Subcutaneous abdominal adipose tissue (tissue), 5 donors: Measurements from ENCODE around the gene NUP93.

ENCODE experiments used
- H3K27ac ChIP-seq: one replicate; pipeline ENCODE4 v1.7.0; 2013; ENCODE audit warnings: low read depth, mild to moderate bottlenecking, inconsistent platforms, low read length, moderate library complexity
- H3K27me3 ChIP-seq, 5 donors: one replicate each; pipeline ENCODE4 v1.7.0; 2013; ENCODE audit warnings: low read length in 5 of 5, inconsistent platforms in 1 of 5; ENCODE audit not compliant: control insufficient read depth in 5 of 5, insufficient read depth in 4 of 5
- H3K36me3 ChIP-seq, 5 donors: one replicate each; pipeline ENCODE4 v1.7.0; 2013; ENCODE audit warnings: low read length in 5 of 5; ENCODE audit not compliant: control insufficient read depth in 5 of 5, insufficient read depth in 5 of 5
- H3K4me1 ChIP-seq, 5 donors: one replicate each; pipeline ENCODE4 v1.7.0; 2013; ENCODE audit warnings: low read length in 5 of 5, mild to moderate bottlenecking in 3 of 5, moderate library complexity in 1 of 5; ENCODE audit not compliant: control insufficient read depth in 5 of 5, insufficient read depth in 5 of 5
- H3K4me3 ChIP-seq, 5 donors: one replicate each; pipeline ENCODE4 v1.7.0; 2013; ENCODE audit warnings: low read length in 5 of 5, low read depth in 1 of 5
- H3K9ac ChIP-seq, 5 donors: one replicate each; pipeline ENCODE4 v1.7.0; 2013; ENCODE audit warnings: low read length in 5 of 5, mild to moderate bottlenecking in 4 of 5, moderate library complexity in 3 of 5
- H3K9me3 ChIP-seq, 5 donors: one replicate each; pipeline ENCODE4 v1.7.0; 2013; ENCODE audit warnings: low read length in 5 of 5; ENCODE audit not compliant: control insufficient read depth in 5 of 5
- donor health status: healthy.
- donor health status: healthy.
- donor health status: healthy.
- donor health status: healthy.
- donor health status: healthy.

The NUP93 gene

GRCh38 chr16:56773532-56773931, 43.6 kb downstream of the NUP93 start:
- H3K9me3 ChIP-seq, result no peaks in the 10 kb centered on the region

GRCh38 chr16:56774016-56774680, 44.2 kb downstream of the NUP93 start:
- Histone ChIP-seq H3K27ac (no peak overlapping the region), H3K9me3 (no peaks in the 10 kb centered on the region), H3K27me3 (no peaks in the 10 kb centered on the region), H3K9ac (no peak overlapping the region), H3K36me3 (no peaks in the 10 kb centered on the region), H3K4me3 (no peak overlapping the region), H3K4me1 (peaks cover 0 to 21% (median 6%) of the 10 kb centered on the region in 5 donors)

More at GRCh38 chr16:56773532-56773931, 43.6 kb downstream of the NUP93 start:
- H3K9ac ChIP-seq, result no peak overlapping the region
- H3K27me3 ChIP-seq, result no peaks in the 10 kb centered on the region
- no peaks in the 10 kb centered on the region for H3K36me3 ChIP-seq
- no peak overlapping the region for H3K4me3 ChIP-seq
- no peak overlapping the region for H3K27ac ChIP-seq
- H3K4me1 ChIP-seq, result peaks cover 0 to 22% (median 6%) of the 10 kb centered on the region in 5 donors

- Histone ChIP-seq H3K36me3 (no peaks in the 10 kb centered on the region), H3K27me3 (no peaks in the 10 kb centered on the region)
Observed at GRCh38 chr16:56775162-56775561, 45.2 kb downstream of the NUP93 start.

GRCh38 chr16:56776562-56776961, 46.6 kb downstream of the NUP93 start:
- no peaks in the 10 kb centered on the region for H3K9me3 ChIP-seq
- no peak overlapping the region for H3K4me3 ChIP-seq
- peaks cover 0 to 10% (median 6%) of the 10 kb centered on the region in 5 donors for H3K4me1 ChIP-seq
- H3K27ac ChIP-seq, result no peak overlapping the region
- no peaks in the 10 kb centered on the region for H3K36me3 ChIP-seq
- no peak overlapping the region for H3K9ac ChIP-seq
- no peaks in the 10 kb centered on the region for H3K27me3 ChIP-seq

More at GRCh38 chr16:56775162-56775561, 45.2 kb downstream of the NUP93 start:
- Histone ChIP-seq H3K9me3 (no peaks in the 10 kb centered on the region), H3K4me1 (peaks cover 0 to 11% (median 6%) of the 10 kb centered on the region in 5 donors), H3K4me3 (no peak overlapping the region), H3K9ac (no peak overlapping the region), H3K27ac (no peak overlapping the region)

GRCh38 chr16:56777001-56777400, 47.1 kb downstream of the NUP93 start:
- Histone ChIP-seq H3K36me3 (no peaks in the 10 kb centered on the region), H3K27me3 (no peaks in the 10 kb centered on the region), H3K4me3 (no peak overlapping the region), H3K4me1 (peaks cover 0 to 10% (median 6%) of the 10 kb centered on the region in 5 donors), H3K9ac (no peak overlapping the region), H3K9me3 (no peaks in the 10 kb centered on the region), H3K27ac (no peak overlapping the region)

- Histone ChIP-seq H3K27ac (no peak overlapping the region), H3K4me1 (peaks cover 0 to 10% (median 6%) of the 10 kb centered on the region in 5 donors), H3K9ac (no peak overlapping the region)
Observed at GRCh38 chr16:56777482-56777881, 47.6 kb downstream of the NUP93 start.

GRCh38 chr16:56779906-56780305, 50.0 kb downstream of the NUP93 start:
- Histone ChIP-seq H3K27ac (no peak overlapping the region), H3K4me3 (no peak overlapping the region), H3K9me3 (no peaks in the 10 kb centered on the region), H3K36me3 (no peaks in the 10 kb centered on the region), H3K4me1 (peaks cover 0 to 10% (median 6%) of the 10 kb centered on the region in 5 donors), H3K27me3 (no peaks in the 10 kb centered on the region), H3K9ac (no peak overlapping the region)

More at GRCh38 chr16:56777482-56777881, 47.6 kb downstream of the NUP93 start:
- Histone ChIP-seq H3K36me3 (no peaks in the 10 kb centered on the region), H3K27me3 (no peaks in the 10 kb centered on the region), H3K4me3 (no peak overlapping the region), H3K9me3 (no peaks in the 10 kb centered on the region)

- H3K27me3 ChIP-seq, result no peaks in the 10 kb centered on the region
- H3K4me1 ChIP-seq, result peaks cover 0 to 10% (median 6%) of the 10 kb centered on the region in 5 donors
- H3K4me3 ChIP-seq, result no peak overlapping the region
- no peaks in the 10 kb centered on the region for H3K36me3 ChIP-seq
- no peak overlapping the region for H3K27ac ChIP-seq
- no peaks in the 10 kb centered on the region for H3K9me3 ChIP-seq
- no peak overlapping the region for H3K9ac ChIP-seq
Observed at GRCh38 chr16:56780646-56781045, 50.7 kb downstream of the NUP93 start.

- Histone ChIP-seq H3K4me3 (no peak overlapping the region), H3K27me3 (no peaks in the 10 kb centered on the region), H3K9ac (no peak overlapping the region), H3K9me3 (no peaks in the 10 kb centered on the region), H3K4me1 (peaks cover 0 to 4% (median 2%) of the 10 kb centered on the region in 5 donors), H3K36me3 (no peaks in the 10 kb centered on the region), H3K27ac (no peak overlapping the region)
Observed at GRCh38 chr16:56781528-56781961, 51.6 kb downstream of the NUP93 start.

GRCh38 chr16:56783344-56783743, 53.4 kb downstream of the NUP93 start:
- no peaks in the 10 kb centered on the region for H3K9me3 ChIP-seq
- no peak overlapping the region for H3K27ac ChIP-seq
- no peak overlapping the region for H3K4me3 ChIP-seq
- no peaks in the 10 kb centered on the region for H3K4me1 ChIP-seq
- no peak overlapping the region for H3K9ac ChIP-seq
- no peaks in the 10 kb centered on the region for H3K36me3 ChIP-seq
- H3K27me3 ChIP-seq, result no peaks in the 10 kb centered on the region
